Epithelial cell of proximal tubule (primary cell): ENCODE data around the gene CD109. TPM values are rescaled to one million over a fixed set of nuclear protein-coding genes. Genes with fewer than 3 reads are reported as not detected.

Experiments
- DNase-seq: peaks from one replicate; pipeline ENCODE4 v3.0.0-alpha.2; 2011; ENCODE audit warnings: low read depth
- H3K4me3 ChIP-seq: 2 replicates; pipeline ENCODE4 v1.5.1; 2011; ENCODE audit warnings: low read depth, mild to moderate bottlenecking, low read length
- CTCF ChIP-seq: conservative IDR thresholded peaks from 2 replicates; pipeline ENCODE4 v1.5.1; 2012; ENCODE audit warnings: low read depth, mild to moderate bottlenecking, low read length
- total RNA-seq: library from RNA; depleted of rRNA; stranded (reverse); fragments of >200 nt; gene quantifications from 2 replicates; pipeline ENCODE4 v1.2.3, GENCODE V29; 2015

CD109 gene
- total RNA-seq, 1 donor from 2014 or later, result 24.3 TPM

DNA sequence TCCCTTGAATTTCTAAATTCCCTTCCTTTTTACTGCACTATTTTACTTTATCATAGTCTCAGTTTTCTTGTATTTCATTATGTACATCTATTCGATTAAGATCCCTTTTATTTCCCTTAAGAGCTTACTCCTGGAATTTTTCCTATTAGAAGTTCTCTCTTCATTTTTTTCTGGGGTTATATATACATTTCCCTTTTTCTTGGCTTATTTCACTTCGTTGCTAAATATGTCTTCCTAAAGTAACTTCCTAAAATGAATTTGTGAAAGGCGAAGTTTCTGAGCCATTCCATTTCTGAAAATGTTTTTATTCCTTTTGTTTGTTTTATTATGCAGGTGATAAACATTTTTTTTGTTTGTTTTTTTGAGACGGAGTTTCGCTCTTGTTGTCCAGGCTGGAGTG lies 5.9 kb upstream of the CD109 start:
- DNase-seq, result no peak
- TF ChIP-seq CTCF, result no peak
- H3K4me3 ChIP-seq, result no peak overlapping the region

GRCh38 chr6:73691512-73691911 lies 4.5 kb upstream of the CD109 start:
- DNase-seq, result no peak
- TF ChIP-seq CTCF, result no peak
- H3K4me3 ChIP-seq, result no peak overlapping the region

GRCh38 chr6:73694711-73695411 lies 1.1 kb upstream of the CD109 start:
- peak overlapping the region; percentile 58 for H3K4me3 ChIP-seq

GRCh38 chr6:73696966-73697655 lies 1.1 kb downstream of the CD109 start:
- no peak for DNase-seq
- H3K4me3 ChIP-seq, result peak overlapping the region; percentile 58
- TF ChIP-seq CTCF, result no peak

More at GRCh38 chr6:73694711-73695411, 1.1 kb upstream of the CD109 start:
- no peak for TF ChIP-seq CTCF
- DNase-seq, result no peak

- TF ChIP-seq CTCF, result no peak
- DNase-seq, result no peak
- H3K4me3 ChIP-seq, result no peak overlapping the region
Measured at GRCh38 chr6:73699676-73700459, 3.9 kb downstream of the CD109 start.

DNA sequence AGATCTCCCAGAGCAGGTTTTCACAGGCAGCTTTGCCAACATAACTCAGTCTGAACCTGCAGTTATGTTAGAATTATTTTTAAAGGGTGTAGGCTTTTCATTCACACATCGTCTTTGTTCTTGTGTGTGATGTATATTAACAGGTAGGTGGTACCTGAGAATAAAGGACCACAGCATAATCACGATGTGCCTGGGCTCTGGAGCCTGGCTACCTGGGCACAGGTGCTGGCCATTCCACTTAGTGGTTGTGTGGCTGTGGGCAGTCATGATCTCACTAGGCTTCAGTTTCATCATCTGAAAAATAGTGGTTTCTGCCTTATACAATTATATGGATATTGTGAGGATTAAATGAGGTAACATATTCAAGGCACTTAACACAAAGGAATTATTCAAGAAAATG lies 6.4 kb downstream of the CD109 start:
- no peak overlapping the region for H3K4me3 ChIP-seq
- no peak for DNase-seq
- TF ChIP-seq CTCF, result no peak
